ENCODE data around the gene PRADC1.

- TF ChIP-seq EP300 (IDR thresholded peaks at IDR 0.05) (no peak), POLR2A (IDR thresholded peaks at IDR 0.05; ENCODE audit: low read depth) (no peak)
Measured at GRCh38 chr2:73214120-73215035, 18.7 kb downstream of the PRADC1 start, which contains the start of gene SMYD5.

Measured in esophagus muscularis mucosa (tissue), 2 donors.